Gastroesophageal sphincter (tissue), 4 donors: Measurements from ENCODE around the gene NPC1. TPM values are rescaled to one million over a fixed set of nuclear protein-coding genes. Genes with fewer than 3 reads are reported as not detected.
A peak's percentile ranks its signal among the peaks of the same experiment; 100 is the strongest.

Experiments used
- ATAC-seq: fragments of 150-250 bp; one replicate; pipeline ENCODE4 v1.9.1; 2016; ENCODE audit warnings: mild to moderate bottlenecking, moderate library complexity
- H3K27ac ChIP-seq, 4 donors: fragments of 200-600 bp; sonication (generic) in 3 of 4; 1 replicate in 3 of 4; 2 replicates in 1 of 4; pipeline ENCODE4 v1.5.1; 2016 to 2019
- H3K27me3 ChIP-seq: fragments of 200-600 bp; sonication (generic); one replicate; pipeline ENCODE4 v1.5.1; 2019
- H3K36me3 ChIP-seq, 2 donors: fragments of 200-600 bp; sonication (generic); one replicate each; pipeline ENCODE4 v1.5.1; 2019; ENCODE audit warnings: control low read depth in 1 of 2
- H3K4me1 ChIP-seq, 3 donors: fragments of 200-600 bp; sonication (generic); 1 replicate in 2 of 3; 2 replicates in 1 of 3; pipeline ENCODE4 v1.5.1; 2016 to 2019; ENCODE audit warnings: control low read depth in 2 of 3
- H3K4me3 ChIP-seq, 2 donors: fragments of 200-600 bp; sonication (generic); one replicate each; pipeline ENCODE4 v1.5.1; 2019; ENCODE audit warnings: mild to moderate bottlenecking in 1 of 2, moderate library complexity in 1 of 2
- H3K9me3 ChIP-seq, 3 donors: fragments of 200-600 bp; sonication (generic); one replicate each; pipeline ENCODE4 v1.5.1; 2017 to 2019; ENCODE audit warnings: control low read depth in 2 of 3
- EP300 ChIP-seq: sonication (generic); formaldehyde crosslinking; IDR thresholded peaks from one replicate; pipeline ENCODE4 v1.6.1; 2017; ENCODE audit warnings: antibody characterized with exemption, mild to moderate bottlenecking
- POLR2A ChIP-seq, 2 donors: fragments of 450-650 bp; IDR thresholded peaks; one replicate each; pipeline ENCODE4 v1.6.1; 2017; ENCODE audit warnings: antibody characterized with exemption in 2 of 2, mild to moderate bottlenecking in 2 of 2, moderate library complexity in 1 of 2
- POLR2AphosphoS5 ChIP-seq: sonication (generic); formaldehyde crosslinking; IDR thresholded peaks from one replicate; pipeline ENCODE4 v1.6.1; 2017; ENCODE audit warnings: antibody characterized with exemption
- WGBS, 2 donors: methylation state at CpG; one replicate each; pipeline ENCODE4 v1.1.5; 2018; ENCODE audit warnings: low coverage in 1 of 2; 5-methylcytosine and 5-hydroxymethylcytosine counted together
- total RNA-seq, 4 donors: library from RNA; depleted of rRNA; stranded (reverse); fragments of >200 nt; gene quantifications; one replicate each; pipeline ENCODE4 v1.1.0, GENCODE V29; 2016
- TF ChIP-seq, protein P1 (sequence below), 4 experiments: fragments of 200-600 bp in 2 of 4; fragments of 450-650 bp in 2 of 4; sonication (generic) in 1 of 4; IDR thresholded peaks; one replicate each; pipeline ENCODE4 v1.5.1; 2017 to 2019; ENCODE audit warnings: antibody characterized with exemption in 4 of 4, mild to moderate bottlenecking in 2 of 4, moderate library complexity in 2 of 4

Gene NPC1
- total RNA-seq, 4 donors from 2014 or later: 35.6 to 63.2 (median 51.9) TPM

DNA sequence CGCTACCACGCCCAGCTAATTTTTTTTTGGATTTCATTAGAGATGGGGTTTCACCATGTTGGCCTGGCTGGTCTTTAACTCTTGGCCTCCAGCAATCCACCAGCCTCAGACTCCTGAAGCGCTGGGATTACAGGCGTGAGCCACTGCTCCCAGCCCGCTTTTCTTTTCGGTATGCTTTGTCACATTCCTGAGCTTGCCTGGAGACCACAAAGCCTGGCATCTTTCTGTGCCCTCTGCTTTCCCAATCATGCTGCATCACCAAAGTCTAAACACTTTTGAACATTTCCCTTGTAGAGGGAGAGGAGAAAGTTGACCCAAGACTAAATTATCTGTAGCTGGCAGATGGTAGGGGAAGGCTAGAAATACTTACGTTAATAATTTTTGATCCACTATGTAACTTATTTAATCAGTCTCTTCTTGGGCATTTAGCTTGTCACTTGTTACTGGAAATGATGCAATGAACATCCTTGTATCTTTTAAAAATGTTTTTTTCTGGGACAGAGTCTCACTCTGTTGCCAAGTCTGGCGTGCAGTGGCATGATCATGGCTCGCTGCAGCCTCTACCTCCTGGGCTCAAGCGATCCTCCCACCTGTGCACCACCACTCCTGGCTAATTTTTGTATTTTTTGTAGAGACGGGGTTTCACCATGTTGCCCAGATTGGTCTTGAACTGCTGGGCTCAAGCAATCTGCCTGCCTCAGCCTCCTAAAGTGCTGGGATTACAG is 2.7 kb upstream of the NPC1 start:
- TF ChIP-seq, protein P1, sequence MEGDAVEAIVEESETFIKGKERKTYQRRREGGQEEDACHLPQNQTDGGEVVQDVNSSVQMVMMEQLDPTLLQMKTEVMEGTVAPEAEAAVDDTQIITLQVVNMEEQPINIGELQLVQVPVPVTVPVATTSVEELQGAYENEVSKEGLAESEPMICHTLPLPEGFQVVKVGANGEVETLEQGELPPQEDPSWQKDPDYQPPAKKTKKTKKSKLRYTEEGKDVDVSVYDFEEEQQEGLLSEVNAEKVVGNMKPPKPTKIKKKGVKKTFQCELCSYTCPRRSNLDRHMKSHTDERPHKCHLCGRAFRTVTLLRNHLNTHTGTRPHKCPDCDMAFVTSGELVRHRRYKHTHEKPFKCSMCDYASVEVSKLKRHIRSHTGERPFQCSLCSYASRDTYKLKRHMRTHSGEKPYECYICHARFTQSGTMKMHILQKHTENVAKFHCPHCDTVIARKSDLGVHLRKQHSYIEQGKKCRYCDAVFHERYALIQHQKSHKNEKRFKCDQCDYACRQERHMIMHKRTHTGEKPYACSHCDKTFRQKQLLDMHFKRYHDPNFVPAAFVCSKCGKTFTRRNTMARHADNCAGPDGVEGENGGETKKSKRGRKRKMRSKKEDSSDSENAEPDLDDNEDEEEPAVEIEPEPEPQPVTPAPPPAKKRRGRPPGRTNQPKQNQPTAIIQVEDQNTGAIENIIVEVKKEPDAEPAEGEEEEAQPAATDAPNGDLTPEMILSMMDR (IDR thresholded peaks at IDR 0.05): no peak
- TF ChIP-seq POLR2AphosphoS5 (no peak), EP300 (no peak), POLR2A (IDR thresholded peaks at IDR 0.05) (no peak)
- ATAC-seq: no peak
- H3K4me3 ChIP-seq: no peak overlapping the region
- H3K36me3 ChIP-seq: no peaks in the 10 kb centered on the region
- H3K27me3 ChIP-seq: no peaks in the 10 kb centered on the region
- WGBS, 2 donors: 76 to 88% methylated on average over 7 to 10 of the region's 11 CpGs
- H3K27ac ChIP-seq: no peak overlapping the region
- H3K9me3 ChIP-seq: no peaks in the 10 kb centered on the region
- peaks cover 0 to 27% (median 4%) of the 10 kb centered on the region in 3 donors for H3K4me1 ChIP-seq

DNA sequence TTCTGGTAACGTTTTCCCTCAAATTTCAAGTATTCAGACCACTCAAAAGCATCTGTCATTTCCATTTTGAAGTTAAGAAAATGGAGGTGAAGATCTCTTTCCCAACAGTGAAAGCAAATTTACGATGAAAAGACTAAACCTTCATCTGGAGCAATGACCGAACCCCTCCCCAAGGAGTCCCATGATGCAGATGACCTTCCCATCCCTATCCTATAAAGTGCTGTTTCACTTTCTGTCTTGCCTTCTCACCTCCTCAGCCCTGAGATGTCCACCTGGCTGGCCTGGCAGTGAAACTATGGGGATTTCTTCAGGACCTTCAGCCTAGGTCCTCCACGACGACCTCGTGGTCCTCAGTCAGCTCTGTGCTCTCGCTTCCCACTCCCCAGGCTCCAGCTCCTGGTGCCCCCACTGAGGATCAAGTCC is 925 bp upstream of the NPC1 start:
- 20 to 40% methylated on average over 5 to 6 of the region's 7 CpGs for WGBS, 2 donors
- ATAC-seq: no peak
- H3K4me1 ChIP-seq: peaks cover 0 to 44% (median 7%) of the 10 kb centered on the region in 3 donors
- H3K27me3 ChIP-seq: no peaks in the 10 kb centered on the region
- no peaks in the 10 kb centered on the region for H3K36me3 ChIP-seq
- peak overlapping the region; percentile 60 to 91 for H3K4me3 ChIP-seq
- peak overlapping the region; percentile 93 to 100 (median 96) for H3K27ac ChIP-seq
- no peaks in the 10 kb centered on the region for H3K9me3 ChIP-seq
- TF ChIP-seq POLR2AphosphoS5 (no peak), EP300 (no peak), POLR2A (IDR thresholded peaks at IDR 0.05) (no peak)
- TF ChIP-seq, protein P1 (IDR thresholded peaks at IDR 0.05): no peak

DNA sequence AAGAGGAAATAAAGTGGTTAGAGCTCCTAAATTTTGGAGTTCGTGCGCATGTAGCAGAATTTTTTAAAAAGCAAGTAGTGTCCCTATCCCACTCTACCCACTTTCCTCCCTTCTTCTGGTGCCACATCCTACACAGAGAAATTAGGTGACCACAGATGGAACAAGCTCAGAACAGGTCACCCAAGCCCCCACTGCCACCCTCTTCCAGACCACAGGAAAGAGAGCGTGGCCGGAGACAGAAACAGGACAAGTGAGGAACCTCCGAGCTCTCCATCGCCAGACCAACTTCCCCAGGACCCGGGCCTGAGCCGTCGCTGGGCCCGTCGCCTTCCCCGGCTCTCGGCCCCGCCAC is 433 bp downstream of the NPC1 start:
- no peak for ATAC-seq
- Histone ChIP-seq H3K4me3 (peak overlapping the region; percentile 60 to 91), H3K36me3 (no peaks in the 10 kb centered on the region), H3K9me3 (no peaks in the 10 kb centered on the region), H3K27me3 (no peaks in the 10 kb centered on the region), H3K4me1 (peaks cover 0 to 47% (median 7%) of the 10 kb centered on the region in 3 donors), H3K27ac (peak overlapping the region; percentile 93 to 100 (median 96))
- TF ChIP-seq POLR2AphosphoS5 (no peak), EP300 (no peak), POLR2A (IDR thresholded peaks at IDR 0.05) (no peak)
- TF ChIP-seq, protein P1 (IDR thresholded peaks at IDR 0.05): no peak
- 7 to 10% methylated on average over 2 of the region's 14 CpGs for whole genome bisulfite sequencing, 2 donors

DNA sequence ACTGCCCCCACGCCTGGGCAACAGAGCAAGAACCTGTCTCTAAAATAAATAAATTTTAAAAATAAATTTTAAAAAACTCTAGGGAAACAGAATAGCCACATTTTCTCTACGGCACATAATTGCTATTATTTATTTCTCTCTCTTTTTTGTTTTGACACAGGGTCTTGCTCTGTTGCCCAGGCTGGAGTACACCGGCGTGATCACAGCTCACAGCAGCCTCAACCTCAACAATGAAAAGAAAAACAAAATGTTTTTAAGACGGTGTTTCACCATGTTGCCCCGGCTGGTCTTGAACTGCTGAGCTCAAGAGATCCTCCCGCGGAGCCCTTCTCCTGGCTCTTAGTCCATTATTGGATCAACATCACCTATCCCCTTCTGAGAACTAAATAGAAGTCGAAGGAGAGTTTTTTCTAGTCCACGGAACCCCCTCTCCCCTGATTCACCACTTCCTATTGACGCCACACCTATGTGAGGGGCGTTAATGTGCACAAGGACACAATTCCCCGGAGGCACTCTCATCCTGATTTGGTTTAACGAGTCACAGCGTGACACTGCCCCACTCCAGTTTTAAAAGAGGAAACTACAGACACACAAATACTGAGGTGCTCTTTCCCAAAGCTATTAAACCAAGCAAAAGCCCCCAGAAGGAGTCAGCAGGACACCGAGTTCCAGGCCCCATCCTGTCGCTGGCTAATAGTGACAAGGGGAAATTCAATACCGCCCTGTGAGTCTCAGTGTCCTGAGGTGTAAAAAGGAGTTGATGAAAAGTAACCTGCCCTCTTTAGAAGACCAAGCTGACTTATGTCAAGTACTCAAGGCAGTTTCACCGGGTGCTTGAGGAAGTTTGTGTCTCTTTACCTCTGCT is 1.1 kb downstream of the NPC1 start:
- H3K4me1 ChIP-seq: peaks cover 0 to 53% (median 7%) of the 10 kb centered on the region in 3 donors
- peak overlapping the region; percentile 60 to 91 for H3K4me3 ChIP-seq
- no peaks in the 10 kb centered on the region for H3K27me3 ChIP-seq
- no peaks in the 10 kb centered on the region for H3K36me3 ChIP-seq
- H3K27ac ChIP-seq: peak overlapping the region; percentile 93 to 100 (median 96)
- TF ChIP-seq POLR2AphosphoS5: no peak
- no peak for TF ChIP-seq EP300
- TF ChIP-seq, protein P1 (IDR thresholded peaks at IDR 0.05): no peak
- no peak for TF ChIP-seq POLR2A (IDR thresholded peaks at IDR 0.05)
- 4 to 35% methylated on average over 9 to 19 of the region's 19 CpGs for WGBS, 2 donors
- ATAC-seq: no peak
- H3K9me3 ChIP-seq: no peaks in the 10 kb centered on the region
